ENCODE measurements around the gene LAMTOR2. TPM values are rescaled to one million over a fixed set of nuclear protein-coding genes. Genes with fewer than 3 reads are reported as not detected.

LAMTOR2 gene
- total RNA-seq, 2 donors from 2014 or later, result 84.4 to 101 TPM

GRCh38 chr1:156053768-156054499 is 648 bp upstream of the LAMTOR2 start, which contains the start of gene UBQLN4:
Gene UBQLN4, minus strand, starts transcription at chr1:156053798. Its CDS starts 97 bp downstream, at chr1:156053701.
- H3K9me3 Mint-ChIP-seq, result no peaks in the 10 kb centered on the region
- peaks cover 35% of the 10 kb centered on the region for H3K36me3 ChIP-seq (ENCODE audit: control insufficient read depth, insufficient read depth, low read length)
- H3K4me3 ChIP-seq (ENCODE audit: low read length), result peak within 1 kb of the TSS; percentile 96
- peaks cover 28% of the 10 kb centered on the region for H3K36me3 Mint-ChIP-seq (ENCODE audit: low read depth)
- H3K27me3 ChIP-seq (ENCODE audit: control insufficient read depth, insufficient read depth, low read length, poor library complexity, severe bottlenecking), result no peaks in the 10 kb centered on the region
- H3K27me3 Mint-ChIP-seq (ENCODE audit: insufficient read depth), result no peaks in the 10 kb centered on the region
- H3K9me3 ChIP-seq (ENCODE audit: control insufficient read depth, low read length), result no peaks in the 10 kb centered on the region
- peaks cover 4% of the 10 kb centered on the region for H3K4me1 ChIP-seq (ENCODE audit: control insufficient read depth, insufficient read depth, low read length)
- peak; percentile 96 for DNase-seq
- WGBS, 2 experiments (ENCODE audit: insufficient coverage in 1 of 2, insufficient read length in 1 of 2), result 0% methylated on average over 18 to 45 of the region's 49 CpGs
- peak; percentile 63 for TF ChIP-seq CTCF (conservative IDR thresholded peaks at IDR 0.05)
- H3K27ac ChIP-seq (ENCODE audit: low read depth, low read length), result peak within 1 kb of the TSS; percentile 100
- H3K4me3 Mint-ChIP-seq, result peak within 1 kb of the TSS; percentile 93
- peak within 1 kb of the TSS; percentile 97 for H3K27ac Mint-ChIP-seq
- H3K9ac ChIP-seq (ENCODE audit: extremely low read depth, low read length, poor library complexity, severe bottlenecking), result peak within 1 kb of the TSS; percentile 94
- H3K4me1 Mint-ChIP-seq, result peaks cover 27% of the 10 kb centered on the region

- Histone ChIP-seq H3K27ac (ENCODE audit: low read depth, low read length) (no peak overlapping the region), H3K9ac (ENCODE audit: extremely low read depth, low read length, poor library complexity, severe bottlenecking) (peak overlapping the region; percentile 94), H3K4me1 (ENCODE audit: control insufficient read depth, insufficient read depth, low read length) (no peaks in the 10 kb centered on the region), H3K4me3 (ENCODE audit: low read length) (peak overlapping the region; percentile 96), H3K36me3 (ENCODE audit: control insufficient read depth, insufficient read depth, low read length) (peaks cover 19% of the 10 kb centered on the region), H3K27me3 (ENCODE audit: control insufficient read depth, insufficient read depth, low read length, poor library complexity, severe bottlenecking) (no peaks in the 10 kb centered on the region), H3K9me3 (ENCODE audit: control insufficient read depth, low read length) (no peaks in the 10 kb centered on the region)
- no peaks in the 10 kb centered on the region for H3K27me3 Mint-ChIP-seq (ENCODE audit: insufficient read depth)
- DNase-seq, result no peak
- H3K4me1 Mint-ChIP-seq, result peaks cover 25% of the 10 kb centered on the region
- peak overlapping the region; percentile 93 for H3K4me3 Mint-ChIP-seq
- H3K27ac Mint-ChIP-seq, result peak overlapping the region; percentile 97
- TF ChIP-seq CTCF (conservative IDR thresholded peaks at IDR 0.05), result no peak
- H3K36me3 Mint-ChIP-seq (ENCODE audit: low read depth), result peaks cover 15% of the 10 kb centered on the region
- H3K9me3 Mint-ChIP-seq, result no peaks in the 10 kb centered on the region
- whole genome bisulfite sequencing, 2 experiments (ENCODE audit: insufficient coverage in 1 of 2, insufficient read length in 1 of 2), result 13 to 32% methylated on average over 12 to 17 of the region's 17 CpGs
Observed at GRCh38 chr1:156055281-156056048, 883 bp downstream of the LAMTOR2 start.

GRCh38 chr1:156056326-156056849 is 1.8 kb downstream of the LAMTOR2 start:
- H3K27me3 Mint-ChIP-seq (ENCODE audit: insufficient read depth), result no peaks in the 10 kb centered on the region
- H3K27me3 ChIP-seq (ENCODE audit: control insufficient read depth, insufficient read depth, low read length, poor library complexity, severe bottlenecking), result no peaks in the 10 kb centered on the region
- H3K27ac Mint-ChIP-seq, result no peak overlapping the region
- peak overlapping the region; percentile 93 for H3K4me3 Mint-ChIP-seq
- H3K9me3 Mint-ChIP-seq, result no peaks in the 10 kb centered on the region
- H3K9me3 ChIP-seq (ENCODE audit: control insufficient read depth, low read length), result no peaks in the 10 kb centered on the region
- 91% methylated on average over 1 of the region's 1 CpG; no CpG with 5 or more reads in 1 of the 2 experiments for WGBS, 2 experiments (ENCODE audit: insufficient coverage in 1 of 2, insufficient read length in 1 of 2)
- H3K36me3 Mint-ChIP-seq (ENCODE audit: low read depth), result peaks cover 11% of the 10 kb centered on the region
- H3K36me3 ChIP-seq (ENCODE audit: control insufficient read depth, insufficient read depth, low read length), result peaks cover 14% of the 10 kb centered on the region
- no peak overlapping the region for H3K27ac ChIP-seq (ENCODE audit: low read depth, low read length)
- no peaks in the 10 kb centered on the region for H3K4me1 ChIP-seq (ENCODE audit: control insufficient read depth, insufficient read depth, low read length)
- no peak for TF ChIP-seq CTCF (conservative IDR thresholded peaks at IDR 0.05)
- no peak overlapping the region for H3K9ac ChIP-seq (ENCODE audit: extremely low read depth, low read length, poor library complexity, severe bottlenecking)
- peaks cover 27% of the 10 kb centered on the region for H3K4me1 Mint-ChIP-seq
- H3K4me3 ChIP-seq (ENCODE audit: low read length), result no peak overlapping the region
- DNase-seq, result no peak

All from endodermal cell (in vitro differentiated cells).